ENCODE measurements around the gene ASPG. TPM values are rescaled to one million over a fixed set of nuclear protein-coding genes. Genes with fewer than 3 reads are reported as not detected.
A peak's percentile ranks its signal among the peaks of the same experiment; 100 is the strongest.

ASPG gene
- total RNA-seq, 1 donor from 2014 or later: 4.4 TPM

DNA sequence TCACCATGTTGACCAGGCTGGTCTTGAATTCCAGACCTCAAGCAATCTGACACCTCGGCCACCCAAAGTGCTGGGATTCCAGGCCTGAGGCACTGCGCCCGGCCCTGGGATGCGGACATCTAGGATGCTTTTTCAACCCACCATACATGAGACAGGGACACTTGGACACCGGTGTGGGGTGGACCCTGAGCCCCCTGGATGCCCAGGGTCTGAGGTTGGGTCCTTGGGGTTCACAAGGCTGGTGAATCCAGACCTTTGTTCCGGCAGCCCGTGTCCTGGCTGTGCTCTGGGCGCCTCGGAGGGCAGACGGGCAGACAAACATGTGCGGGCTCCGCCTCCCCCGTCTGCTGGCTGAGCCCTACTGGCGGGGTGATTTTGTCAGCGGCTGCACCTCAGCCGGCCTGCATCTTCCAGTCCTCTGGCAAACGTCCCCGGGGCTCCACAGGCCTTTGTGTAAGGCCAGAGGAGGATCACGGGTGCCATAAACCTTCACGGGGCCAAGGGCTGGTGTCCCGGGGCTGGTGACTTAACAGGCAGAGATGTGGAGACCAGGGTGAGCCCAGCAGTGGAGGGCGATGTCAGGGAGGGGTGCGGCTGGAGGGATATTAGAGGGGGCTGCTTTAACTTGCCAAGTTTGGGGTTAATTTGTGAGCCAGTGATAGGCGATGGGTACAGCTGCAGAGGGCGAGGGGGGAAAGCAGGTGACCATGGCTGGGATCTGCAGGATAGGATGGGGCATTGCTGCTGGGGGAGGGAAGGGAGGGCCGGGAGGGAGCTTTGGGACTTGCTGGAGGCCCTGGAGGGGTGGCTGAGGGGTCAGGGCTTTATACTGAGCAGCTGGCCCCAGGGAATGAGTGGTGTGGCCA, 5.8 kb downstream of the ASPG start:
- intact Hi-C loops (cut with DNase I): no loop called here
- DNase-seq (ENCODE audit: low spot score): peak; percentile 71

DNA sequence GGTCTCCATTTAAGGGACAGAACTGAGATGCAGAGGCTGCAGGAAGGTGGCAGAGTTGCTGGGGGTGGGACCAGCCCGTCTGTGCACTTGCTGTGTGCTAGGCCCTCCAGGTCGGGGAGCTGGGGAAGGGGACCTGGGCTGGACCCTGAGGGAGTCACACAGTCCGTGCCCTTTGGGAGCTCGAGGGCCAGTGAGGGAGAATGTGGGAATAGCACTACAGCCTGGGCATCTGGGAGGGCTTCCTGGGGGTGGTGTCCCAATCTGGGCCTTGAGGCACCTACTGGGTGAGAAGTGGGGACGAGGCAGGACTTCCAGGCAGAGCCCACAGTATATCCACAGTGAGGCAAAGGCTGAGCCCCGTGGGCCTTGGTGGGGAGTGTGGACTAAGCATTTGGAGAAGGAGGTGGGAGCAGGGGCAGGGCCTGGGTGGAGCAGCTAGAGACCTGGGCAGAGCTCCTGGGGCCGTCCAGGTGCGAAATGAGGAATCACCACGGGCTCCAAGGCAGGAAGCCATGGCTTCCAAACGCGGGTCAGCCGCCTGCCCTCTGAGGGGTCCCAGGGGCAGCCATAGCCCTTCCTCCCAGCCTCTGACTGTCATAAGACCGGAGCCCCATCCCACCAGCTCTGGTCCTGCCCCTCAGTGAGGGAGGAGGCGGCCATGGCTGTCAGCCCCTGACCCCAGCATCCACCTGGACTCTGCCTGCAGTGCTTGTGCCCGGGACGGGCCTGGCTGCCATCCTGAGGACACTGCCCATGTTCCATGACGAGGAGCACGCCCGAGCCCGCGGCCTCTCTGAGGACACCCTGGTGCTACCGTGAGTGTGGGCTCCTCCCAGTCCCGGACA, 6.6 kb downstream of the ASPG start:
- intact Hi-C loops (cut with DNase I): no loop called here
- DNase-seq (ENCODE audit: low spot score): peak; percentile 69

DNA sequence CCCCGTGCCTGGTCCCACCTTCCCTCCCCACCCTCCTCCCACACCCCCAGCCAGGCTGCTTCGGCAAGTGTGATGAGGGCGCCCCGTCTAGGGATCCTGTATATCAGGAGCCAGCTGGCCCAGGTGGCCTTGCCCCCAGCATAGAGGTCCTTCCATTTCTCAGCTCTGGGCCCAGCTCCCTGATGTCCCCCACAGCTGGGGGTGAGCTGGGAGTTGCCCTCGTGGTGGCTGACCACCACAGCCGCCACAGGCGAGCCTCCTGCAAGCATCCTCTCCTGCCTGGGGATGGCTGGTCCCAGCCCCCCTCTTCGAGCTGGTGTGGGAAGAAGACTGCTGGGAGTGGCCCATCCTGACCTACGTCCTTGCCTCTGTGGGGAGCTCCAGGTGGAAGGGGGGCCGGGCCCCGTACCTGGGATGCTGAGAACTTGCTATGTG, 7.4 kb downstream of the ASPG start:
- DNase-seq (ENCODE audit: low spot score): peak; percentile 75
- intact Hi-C loops (cut with DNase I): no loop called here

DNA sequence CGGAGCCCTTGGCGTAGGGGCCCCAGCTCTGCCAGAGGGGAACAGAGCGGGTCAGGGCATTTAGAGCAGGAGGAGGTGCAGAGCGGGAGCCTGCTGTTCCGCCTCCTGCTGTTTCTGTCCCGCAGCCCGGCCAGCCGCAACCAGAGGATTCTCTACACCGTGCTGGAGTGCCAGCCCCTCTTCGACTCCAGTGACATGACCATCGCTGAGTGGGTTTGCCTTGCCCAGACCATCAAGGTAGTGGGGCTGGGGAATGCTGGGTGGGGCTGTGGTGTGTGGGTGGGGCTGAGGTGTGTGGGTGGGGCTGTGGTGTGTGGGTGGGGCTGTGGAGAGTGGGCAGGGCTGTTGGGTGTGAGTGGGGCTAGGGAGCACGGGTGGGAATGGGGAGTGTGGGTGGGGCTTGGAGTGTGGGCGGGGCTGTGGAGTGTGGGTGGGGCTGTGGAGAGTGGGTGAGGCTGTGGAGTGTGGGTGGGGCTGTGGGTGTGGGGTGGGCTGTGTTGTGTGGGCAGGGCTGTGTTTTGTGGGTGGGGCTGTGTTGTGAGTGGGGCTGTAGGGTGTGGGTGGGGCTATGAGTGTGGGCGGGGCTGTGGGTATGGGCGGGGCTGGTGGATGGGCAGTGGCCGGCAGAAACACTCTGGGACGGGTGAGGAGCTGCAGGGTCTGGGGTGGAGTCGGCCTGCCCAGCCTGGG, 8.0 kb downstream of the ASPG start:
- intact Hi-C loops (cut with DNase I): no loop called here
- no peak for DNase-seq (ENCODE audit: low spot score)

DNA sequence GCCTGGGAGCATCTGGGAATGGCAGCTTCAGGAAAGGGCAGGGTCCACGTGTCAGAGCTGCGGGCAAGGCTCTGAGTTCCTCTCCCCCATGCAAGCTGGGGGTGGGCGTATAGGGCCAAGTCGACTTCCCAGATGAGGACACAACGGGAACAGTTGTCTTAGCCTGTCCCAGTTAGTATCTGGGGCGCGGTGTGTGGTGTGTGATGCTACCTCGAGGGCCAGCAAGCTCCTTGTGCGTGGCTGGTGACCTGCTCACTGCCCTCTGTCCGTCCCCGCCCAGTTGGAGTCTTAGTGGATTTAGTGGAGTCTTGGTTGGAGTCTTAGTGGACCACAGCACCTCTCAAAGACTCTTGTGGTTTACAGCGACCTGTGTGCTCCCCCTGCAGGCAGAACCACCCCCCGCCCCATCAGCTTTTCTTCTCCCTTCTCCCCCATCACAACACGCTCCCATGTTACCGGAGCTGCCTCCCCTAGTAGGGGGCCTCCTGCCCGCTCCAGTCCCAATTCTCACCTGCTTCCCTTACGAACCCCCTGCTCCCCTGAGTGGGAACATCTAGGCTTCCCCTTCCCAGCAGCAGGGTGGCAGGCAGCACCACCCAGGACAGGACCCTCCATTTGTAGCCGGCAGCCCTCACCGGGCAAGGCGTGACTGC, 8.7 kb downstream of the ASPG start:
- no peak for DNase-seq (ENCODE audit: low spot score)
- intact Hi-C loops (cut with DNase I): no loop called here

DNA sequence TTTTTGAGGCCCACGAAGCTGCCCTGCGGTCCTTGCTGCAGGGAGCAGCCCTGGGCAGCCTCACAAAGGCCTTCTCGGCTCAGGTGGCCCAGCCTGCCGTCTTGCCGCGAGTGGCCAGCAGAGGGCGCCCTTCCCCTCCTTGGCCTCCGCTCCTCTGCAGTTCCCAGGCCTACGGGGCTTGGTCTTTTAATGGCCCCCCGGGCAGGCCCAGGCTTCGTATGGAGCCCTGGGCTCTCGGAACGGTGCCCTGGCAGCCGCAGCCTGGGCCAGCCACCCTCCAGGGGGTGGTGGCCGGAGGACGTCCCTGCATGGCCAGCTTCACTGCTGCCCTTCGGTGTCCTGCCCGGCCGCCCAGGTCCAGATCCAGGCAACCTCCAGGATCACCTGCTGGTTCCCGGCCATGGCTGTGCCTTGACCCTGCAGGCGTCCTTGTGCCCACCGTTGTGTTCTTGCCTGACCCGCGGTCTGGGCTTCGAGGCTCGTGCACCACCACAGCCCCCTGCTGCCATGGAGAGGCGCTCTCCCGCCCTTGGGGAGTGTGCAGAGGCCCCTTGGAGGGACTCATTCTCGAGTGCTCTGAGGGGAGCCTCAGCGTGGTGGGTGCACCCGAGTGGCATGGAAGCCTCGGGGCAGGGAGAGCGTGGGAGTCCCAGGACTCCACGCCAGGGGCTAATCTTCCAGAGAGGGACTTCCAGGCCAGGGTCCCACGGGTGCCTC, 9.4 kb downstream of the ASPG start:
- intact Hi-C loops (cut with DNase I): loop anchor here (5.0 kb wide), 1 partner anchor 37 kb away; no protein-coding TSS in a partner anchor
- DNase-seq (ENCODE audit: low spot score): no peak

DNA sequence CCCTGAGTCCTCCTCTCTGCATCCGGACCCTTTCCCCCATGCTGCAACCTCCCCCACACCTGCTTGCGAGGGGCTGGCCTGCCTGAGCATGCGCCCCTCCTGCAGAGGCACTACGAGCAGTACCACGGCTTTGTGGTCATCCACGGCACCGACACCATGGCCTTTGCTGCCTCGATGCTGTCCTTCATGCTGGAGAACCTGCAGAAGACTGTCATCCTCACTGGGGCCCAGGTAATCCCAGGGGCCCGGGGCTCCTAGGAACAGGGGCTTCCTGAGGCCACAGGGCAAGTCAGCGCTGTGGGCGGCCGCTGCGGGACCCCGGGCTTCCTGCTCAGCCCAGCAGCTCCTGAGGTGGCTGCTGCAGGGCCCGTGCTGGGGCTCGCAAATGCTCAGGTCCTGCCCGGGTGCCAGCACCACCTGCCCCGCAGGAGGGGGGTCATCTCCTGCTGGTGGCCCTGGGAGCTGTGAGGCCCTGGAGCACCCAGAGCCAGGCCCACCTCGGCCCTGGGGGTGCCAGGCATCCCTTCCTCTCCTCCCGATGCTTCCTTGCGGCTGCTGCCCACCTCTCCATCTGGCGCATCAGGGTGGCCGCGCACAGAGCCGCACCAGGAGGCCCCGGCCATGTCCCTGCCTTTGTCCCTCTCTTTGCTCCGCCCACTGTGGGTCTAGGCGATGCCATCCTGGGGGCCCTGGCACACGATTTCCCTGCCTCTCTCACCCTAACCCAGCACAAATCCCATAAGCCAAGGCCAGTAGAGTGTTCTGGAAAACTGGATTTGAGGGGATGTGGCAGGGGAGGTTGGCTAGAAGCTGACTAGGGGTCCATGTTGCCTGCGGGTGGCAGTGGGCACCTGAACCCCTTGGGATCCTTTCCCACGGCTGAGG, 10.2 kb downstream of the ASPG start:
- intact Hi-C loops (cut with DNase I): loop anchor here (5.0 kb wide), 1 partner anchor 37 kb away; no protein-coding TSS in a partner anchor
- DNase-seq (ENCODE audit: low spot score): no peak

DNA sequence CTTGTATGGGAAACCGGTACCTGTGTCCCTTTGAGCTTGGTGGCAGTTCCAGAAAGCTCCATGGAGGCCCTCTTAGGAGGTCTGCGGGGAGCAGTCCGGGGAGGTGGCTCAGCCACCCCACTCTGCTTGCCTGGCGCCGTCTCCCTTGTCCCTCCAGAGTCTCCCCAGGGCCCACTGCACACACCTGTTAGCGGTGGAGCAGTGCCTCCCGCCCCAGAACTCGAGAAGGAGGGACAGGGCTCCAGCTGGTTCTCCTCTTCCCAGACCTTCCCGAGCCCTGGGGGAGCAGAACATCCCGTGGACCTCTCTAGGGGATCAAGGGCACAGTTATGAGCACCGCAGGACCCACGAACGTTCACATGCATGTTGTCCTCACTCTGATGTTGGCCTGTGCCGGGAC, 10.8 kb downstream of the ASPG start:
- no peak for DNase-seq (ENCODE audit: low spot score)
- intact Hi-C loops (cut with DNase I): loop anchor here (5.0 kb wide), 1 partner anchor 36 kb away; no protein-coding TSS in a partner anchor

DNA sequence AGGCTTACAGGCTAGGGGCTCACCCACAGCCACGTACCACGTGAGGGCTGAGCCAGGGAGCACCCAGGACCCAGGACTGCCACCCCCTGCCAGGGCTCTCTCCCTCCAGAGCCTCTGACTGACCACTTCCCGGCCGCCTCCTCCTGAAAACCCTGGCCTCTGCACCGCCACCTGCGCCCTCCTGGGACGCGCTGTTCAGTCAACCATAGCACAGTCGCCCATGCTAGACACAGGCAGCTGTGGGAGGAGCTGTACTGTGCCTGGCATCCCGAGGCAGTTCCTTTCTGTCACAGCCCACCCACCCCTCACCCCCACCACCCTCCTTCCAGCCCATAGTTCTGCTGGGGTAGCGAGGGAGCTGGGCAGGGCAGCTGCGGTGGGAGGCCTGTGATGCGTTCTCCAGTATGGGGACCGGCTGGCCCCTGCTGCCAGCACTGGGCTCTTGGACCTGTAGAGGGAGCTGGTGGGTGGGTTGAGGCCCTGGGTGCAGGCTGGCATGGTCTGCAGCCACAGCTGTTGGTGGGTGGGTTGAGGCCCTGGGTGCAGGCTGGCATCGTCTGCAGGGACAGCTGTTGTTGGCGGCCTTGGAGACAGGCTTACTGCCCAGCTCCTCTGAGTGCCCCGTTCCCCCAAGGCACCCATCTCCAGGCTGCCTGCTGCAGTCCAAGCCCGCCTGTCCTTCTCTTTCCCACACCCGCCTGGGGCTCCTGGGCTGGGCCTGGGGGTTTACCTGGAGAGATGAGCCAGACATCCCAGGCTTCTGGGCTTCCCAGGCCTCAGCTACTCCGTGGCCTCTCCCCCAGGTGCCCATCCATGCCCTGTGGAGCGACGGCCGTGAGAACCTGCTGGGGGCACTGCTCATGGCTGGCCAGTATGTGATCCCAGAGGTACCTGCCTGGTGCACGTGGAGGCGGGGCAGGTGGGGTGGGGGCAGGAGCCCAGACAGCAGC, 11.5 kb downstream of the ASPG start:
- DNase-seq (ENCODE audit: low spot score): no peak
- intact Hi-C loops (cut with DNase I): loop anchor here (5.0 kb wide), 1 partner anchor 35 kb away; no protein-coding TSS in a partner anchor

DNA sequence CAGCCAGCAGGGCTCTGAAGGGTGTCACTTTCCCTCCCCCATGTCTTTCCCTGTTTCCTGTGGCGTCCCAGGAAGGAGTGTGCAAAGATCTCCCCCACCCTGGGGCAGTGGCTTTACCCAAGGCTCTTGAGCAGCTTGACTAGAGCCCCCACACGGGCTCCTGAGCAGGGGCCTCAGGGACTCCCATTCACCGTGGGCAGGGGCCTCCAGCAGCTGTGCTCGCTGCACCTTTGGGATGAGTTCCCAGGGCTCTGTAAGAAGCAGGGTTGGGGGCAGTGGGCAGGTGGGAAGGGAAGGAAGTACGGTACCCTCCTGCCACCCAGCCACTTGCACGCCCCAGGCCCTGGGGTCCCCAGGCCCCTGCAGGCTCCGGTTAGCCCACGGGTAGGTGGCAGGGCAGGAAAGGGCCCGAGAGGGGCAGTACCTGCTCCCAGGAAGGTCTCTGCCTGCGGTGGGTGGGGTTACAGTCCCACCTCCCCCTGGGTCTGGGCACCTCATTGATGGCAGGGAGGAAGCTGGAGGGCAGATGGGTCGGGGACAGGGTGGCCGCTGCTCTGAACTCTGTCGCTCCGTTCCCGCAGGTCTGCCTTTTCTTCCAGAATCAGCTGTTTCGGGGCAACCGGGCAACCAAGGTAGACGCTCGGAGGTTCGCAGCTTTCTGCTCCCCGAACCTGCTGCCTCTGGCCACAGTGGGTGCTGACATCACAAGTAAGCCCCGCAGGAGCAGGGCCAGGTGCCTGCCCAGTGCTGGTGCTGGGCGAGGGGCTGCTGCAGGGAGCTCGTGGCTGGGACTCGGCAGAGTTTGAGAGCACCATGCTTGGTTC, 13.0 kb downstream of the ASPG start:
- intact Hi-C loops (cut with DNase I): loop anchor here (5.0 kb wide), 1 partner anchor 34 kb away; no protein-coding TSS in a partner anchor
- no peak for DNase-seq (ENCODE audit: low spot score)

DNA sequence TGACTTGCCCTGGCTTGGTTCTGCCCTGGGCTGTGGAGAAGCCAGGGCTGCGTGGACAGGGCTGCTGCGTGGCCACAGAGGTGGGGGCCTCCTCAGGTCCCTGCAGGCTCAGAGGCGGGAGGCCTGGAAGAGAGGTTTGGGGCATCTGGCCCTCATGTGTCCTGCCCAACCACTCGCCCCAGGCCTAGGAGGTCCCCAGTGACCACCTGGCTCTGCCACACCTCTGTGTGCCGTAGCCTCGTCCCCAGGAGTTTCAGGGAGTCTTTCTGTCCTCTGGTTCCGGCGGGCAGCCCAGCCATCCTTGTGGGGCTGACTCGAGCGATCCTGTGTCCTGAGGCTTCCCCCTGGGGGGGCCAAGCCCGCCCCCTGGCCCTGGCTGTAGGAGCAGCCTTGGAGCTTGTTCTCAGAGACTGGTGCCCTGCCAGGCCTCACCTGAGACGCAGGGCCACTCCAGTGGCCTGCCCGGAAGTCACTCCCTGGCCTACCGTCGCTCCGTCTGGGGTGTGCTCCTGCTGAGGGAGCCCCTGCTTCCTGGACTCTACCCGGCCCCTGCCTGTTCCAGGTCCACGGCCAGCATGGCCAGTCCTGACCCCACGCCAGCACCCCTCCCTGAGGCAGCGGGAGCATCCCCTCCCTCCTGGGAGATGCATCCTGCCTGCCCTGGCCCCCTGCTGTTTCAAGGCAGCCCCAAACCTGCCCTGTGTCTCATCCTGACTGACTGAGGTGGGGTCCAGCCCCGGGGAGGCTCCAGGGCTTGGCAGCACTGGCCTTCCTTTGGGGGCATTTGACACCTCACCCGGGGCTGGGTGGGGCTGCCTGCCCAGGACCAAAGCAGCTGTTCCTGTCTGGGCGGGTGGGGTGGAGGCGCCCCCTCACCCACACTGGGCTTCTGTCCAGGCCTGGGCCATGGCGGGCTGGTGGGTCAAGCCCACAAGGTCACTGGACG, 13.9 kb downstream of the ASPG start:
- no peak for DNase-seq (ENCODE audit: low spot score)
- intact Hi-C loops (cut with DNase I): loop anchor here (5.0 kb wide), 1 partner anchor 33 kb away; no protein-coding TSS in a partner anchor

DNA sequence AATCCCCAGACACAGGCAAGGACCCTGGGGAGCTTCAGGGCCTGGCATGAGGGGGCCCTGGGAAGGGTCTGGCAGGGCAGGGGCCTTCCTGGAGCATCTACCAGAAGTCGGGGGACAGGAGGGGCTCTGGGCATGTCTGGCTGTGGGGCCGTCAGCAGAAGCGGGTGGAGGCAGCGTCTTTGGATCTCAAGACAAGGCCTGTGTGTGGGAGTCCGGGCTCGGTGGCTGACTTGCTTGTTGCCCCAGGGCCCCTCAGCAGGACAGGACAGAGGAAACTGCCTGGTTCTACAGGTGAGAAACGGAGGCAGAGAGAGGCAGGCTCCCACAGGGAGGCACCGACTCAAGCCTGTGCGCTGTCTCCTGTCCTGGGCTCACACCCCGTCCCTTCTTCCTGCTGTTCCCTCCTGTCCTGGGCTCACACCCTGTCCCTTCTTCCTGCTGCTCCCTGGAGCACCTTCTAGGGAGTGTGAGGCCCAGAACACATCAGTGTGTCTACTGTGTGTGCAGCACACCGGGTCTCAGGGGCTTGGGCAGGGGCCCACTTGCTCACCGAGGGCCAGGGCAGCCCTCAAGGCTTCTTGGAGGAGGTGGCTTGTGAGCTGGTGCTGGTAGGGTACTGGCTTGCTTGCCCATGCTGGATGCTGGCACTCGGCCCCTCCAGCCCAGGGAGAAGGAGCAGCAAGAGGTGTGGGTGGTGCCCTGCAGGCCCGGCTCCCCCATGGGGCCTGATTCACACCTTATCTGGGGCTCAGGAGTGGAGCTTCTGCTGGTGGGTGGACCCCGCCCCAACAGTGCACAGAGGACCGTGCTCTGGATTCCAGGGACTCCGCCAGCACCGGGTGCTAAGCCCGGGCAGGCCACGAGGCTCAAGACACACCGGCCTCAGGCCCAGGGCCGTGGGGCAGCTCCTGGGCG, 14.9 kb downstream of the ASPG start:
- intact Hi-C loops (cut with DNase I): no loop called here
- peak; percentile 69 for DNase-seq (ENCODE audit: low spot score)

DNA sequence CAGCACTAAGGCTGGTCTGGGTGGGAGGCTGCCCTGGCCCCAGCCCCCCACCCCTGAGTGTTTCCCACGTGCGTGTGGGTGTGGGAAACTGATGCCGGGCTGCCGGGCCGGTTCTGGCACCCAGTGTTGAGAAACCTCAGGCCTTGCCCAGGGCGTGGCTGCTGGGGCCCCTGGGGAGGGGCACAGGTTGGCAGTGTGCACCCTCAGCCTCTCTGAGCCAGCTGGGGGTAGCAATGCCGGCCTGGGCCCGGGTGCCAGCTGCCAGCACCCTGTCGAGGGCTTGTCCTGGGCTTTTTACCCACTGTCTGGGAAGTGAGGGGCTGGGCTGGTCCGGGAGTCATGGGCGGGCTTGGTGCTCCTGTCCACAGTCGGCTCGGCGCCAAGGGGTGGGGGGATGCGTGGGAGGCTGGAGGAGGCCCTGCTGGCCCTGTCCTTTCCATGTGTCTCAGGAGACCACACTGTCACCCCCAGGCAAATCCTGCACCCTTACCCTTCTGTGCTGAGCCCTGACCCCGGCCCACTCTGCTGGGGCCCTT, 15.7 kb downstream of the ASPG start:
- intact Hi-C loops (cut with DNase I): no loop called here
- peak; percentile 54 for DNase-seq (ENCODE audit: low spot score)
